Kidney tubule cell (primary cell): ENCODE results near the gene NUFIP2.
"Not testable (repeated sequence)": the region's sequence is repeated elsewhere in the genome, so short reads cannot be mapped to it uniquely, and the experiment has no call there.

ENCODE experiments used
- DNase-seq: peaks from one replicate; pipeline ENCODE4 v3.0.0-alpha.2; 2018; ENCODE audit warnings: low spot score

NUFIP2 gene

DNA sequence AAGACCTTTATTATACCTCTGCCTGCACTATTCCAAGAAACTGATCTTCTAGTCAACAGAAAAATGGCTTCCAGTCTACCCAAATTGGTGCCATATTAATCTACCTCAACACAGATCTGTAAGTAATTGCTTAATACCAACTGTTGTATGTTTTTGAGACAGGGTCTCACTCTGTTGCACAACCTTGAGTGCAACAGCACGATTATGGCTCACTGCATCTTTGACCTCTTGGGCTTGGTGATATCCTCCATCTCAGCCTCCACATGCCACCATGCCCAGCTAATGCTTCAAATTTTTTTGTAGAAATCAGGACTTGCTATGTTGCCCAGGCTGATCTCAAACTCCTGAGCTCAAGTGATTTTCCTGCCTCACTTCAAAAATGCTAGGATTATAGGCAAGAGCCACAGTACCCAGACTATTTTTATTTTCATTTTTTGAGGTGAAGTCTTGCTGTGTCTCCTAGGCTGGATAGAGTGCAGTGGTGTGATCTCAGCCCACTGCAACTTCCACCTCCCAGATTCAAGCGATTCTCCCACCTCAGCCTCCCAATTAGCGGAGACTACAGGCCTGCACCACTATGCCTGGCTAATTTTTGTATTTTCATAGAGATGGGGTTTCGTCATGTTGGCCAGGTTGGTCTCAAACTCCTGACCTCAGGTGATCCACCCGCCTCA, 14.4 kb downstream of the NUFIP2 start:
- no peak for DNase-seq

DNA sequence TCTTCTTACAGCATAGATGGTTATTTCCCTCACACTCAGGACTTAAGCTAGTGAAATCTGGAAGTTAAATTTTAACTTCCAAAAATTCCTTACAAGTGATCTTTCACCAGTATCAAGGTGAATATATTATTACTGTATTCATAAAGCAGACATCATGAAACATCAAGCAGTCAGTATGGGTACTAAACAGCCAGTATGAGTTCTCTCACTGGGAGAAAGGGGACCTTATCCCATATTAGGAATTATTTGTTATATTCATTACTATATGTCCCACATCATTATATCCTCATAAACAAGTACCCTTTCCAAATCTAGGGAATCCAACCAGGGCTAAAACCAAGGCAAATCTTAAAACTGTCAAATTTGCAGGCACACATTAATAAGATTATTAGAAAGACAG, 15.3 kb downstream of the NUFIP2 start:
- no peak for DNase-seq

DNA sequence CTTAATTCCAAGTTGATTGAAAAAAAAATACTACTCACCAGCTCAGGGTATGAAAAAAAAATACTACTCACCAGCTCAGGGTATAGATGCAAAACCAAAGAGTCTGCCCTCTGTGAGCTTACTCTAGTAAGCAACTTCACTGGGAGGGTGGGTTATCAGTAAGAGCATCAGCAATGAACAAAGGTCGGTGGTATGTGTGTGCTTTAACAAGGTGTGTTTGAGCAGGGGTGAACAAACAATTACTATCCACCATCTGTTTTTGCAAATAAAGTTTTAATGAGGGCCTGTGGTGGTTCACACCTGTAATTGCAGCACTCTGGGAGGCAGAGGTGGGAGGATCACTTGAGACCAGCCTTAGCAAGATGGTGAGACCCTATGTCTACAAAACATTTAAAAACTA, 20.0 kb downstream of the NUFIP2 start:
- no peak for DNase-seq

DNA sequence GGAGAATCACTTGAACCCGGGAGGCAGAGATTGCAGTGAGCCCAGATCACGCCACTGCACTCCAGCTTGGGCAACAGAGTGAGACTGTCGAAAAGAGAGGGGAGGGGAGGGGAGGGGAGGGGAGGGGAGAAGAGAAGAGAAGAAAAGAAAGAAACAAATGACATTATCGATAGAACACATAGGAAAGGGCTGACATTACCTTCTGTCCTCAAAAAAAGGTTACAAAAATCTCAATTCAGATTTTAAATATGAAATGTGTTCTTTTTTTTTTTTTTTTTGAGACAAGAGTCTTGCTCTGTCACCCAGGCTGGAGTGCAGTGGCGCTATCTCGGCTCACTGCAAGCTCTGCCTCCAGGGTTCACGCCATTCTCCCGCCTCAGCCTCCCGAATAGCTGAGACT, 22.0 kb downstream of the NUFIP2 start:
- DNase-seq, result not testable (repeated sequence)

DNA sequence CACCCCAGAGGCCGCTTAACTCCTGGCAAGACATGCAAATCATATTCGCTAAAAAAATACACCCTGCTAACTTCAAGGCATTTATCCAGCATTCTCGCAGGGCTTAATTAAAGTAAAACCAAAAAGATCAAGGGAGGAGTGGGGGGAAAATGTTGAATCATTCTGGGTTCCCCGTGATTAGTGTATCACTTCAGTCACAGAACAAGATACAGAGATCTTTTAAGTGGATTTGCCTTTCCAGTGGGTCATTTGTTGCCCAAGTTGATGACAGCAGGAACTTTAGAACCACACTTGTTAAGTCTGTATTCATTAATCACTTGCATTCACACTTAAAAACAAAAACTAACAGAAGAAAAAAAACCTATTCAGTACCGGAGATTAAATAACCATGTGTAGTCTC, 30.0 kb downstream of the NUFIP2 start:
- no peak for DNase-seq

DNA sequence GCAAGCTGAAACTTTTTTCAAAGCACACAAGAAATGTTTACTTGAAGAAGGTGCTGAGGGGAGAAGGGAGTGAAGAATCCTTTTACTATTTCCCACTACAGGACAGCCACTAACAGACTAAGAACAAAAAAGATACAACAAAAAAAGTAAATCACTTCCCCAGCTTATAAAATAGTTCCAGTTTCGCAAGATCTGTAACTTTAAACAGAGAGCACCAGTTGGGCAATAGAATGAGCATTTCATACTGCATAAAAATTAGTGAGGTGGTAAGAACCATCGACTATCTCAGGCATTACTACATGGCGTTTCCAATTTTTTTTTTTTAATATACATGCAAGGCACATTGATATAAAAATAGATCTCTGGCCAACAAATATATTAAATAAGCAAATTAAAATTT, 36.2 kb downstream of the NUFIP2 start:
- DNase-seq, result no peak

DNA sequence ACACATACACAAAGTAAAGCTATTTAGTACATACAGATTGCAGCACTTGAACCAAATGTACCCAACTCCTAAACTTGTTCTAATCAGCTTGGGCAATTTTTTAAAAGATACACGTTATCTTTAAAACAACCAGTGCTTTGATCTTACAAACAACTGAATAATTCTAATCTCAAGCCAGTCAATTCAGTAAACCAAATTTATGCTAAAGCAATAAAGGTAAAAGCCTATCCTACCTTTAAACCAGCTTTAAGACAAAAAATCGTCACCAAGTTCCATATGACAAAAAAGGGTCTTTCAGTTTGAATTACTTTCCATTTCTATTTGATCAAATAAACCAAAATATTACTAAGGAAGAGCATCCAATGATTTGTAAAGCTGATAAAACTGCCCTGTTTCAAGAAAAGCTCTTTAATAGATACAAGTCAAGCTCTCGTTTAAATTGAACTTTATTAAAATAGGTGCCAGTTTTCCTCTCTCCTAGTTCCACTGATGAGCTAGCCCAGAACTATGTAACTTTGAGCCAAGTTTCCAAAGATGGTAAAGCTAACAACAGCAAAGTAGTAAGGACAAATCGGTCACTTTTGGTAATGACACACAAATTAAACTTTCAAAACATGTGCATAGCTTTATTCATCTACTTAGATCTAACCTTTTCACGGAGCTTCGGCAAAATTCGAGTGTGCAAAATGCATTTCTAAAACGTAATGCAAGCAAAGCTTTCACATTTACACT, 37.0 kb downstream of the NUFIP2 start:
- no peak for DNase-seq

DNA sequence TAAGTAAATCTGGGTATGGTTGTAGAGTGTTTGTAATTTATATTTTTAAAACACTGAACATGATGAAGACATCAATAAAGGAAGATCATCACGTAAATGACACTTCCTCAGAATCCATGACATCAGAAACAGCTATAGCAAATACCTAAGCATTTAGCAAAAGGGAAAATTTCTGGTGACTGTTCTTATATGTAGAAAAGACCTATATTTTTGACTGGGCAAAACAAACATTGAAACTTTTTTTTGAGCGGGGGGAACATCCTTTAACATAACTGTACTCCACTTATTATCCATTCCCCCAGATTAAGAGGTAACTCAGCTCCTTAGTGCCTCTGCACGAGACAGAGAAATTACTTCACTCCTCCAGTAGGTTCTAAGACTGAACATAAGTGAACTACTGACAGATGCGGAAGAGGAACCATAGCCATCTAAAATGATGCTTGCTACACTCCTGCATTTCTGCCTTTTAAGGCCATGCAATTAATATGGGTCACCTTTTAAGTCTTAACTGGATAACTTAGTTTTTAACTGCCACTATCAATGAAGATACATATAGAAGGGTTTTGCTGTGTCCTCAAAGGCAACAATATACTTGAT, 37.9 kb downstream of the NUFIP2 start:
- no peak for DNase-seq

DNA sequence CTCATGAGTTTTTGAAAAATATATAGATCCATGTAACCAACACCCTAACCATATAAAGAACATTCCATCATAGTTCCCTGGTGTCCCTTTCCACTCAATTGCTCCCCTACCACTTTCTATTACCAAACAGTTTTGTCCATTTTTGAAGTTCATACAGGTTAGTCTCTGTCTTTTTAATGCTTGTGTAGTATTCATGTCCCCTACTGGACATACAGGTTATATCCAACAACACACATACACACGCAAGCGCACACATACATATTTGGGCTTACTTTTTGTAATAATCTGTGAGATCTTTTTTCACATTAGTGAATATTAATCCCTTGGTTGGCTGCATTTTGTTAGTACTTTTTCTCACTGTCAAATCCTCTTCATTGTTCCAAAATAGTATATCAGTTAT, 40.9 kb downstream of the NUFIP2 start:
- no peak for DNase-seq

DNA sequence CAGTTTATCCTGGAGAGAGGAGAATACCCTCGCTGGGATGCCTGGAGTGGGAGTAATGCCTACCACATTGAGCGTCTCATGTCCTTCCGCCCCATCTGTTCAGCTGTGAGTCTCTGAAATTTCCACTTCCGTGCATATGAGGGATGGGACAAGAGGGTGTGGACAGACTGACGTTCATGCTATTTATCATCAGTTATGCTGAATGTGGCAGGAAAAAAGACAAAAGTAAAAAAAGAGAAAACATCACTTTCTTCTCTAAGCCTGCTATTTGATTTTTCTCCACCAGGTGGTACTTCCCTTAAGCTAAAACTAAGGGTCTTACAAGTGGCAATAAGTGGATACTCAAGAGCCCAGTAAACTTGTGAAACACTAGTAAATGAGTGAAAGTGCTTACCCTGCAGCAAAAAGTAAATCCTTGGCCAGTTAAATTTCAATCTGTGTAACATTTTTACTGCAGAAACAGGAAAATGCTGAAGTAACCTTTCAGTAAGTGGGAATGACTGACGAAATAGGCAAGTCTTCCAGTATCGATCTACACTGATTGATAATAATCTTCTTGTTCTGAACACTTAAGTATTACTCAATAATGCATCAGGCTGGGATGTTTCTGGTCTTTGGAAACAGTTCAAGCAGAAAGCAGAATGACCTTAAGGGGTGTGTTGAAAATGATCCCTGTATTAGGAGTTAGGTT, 41.7 kb downstream of the NUFIP2 start:
- DNase-seq, result peak; percentile 43

DNA sequence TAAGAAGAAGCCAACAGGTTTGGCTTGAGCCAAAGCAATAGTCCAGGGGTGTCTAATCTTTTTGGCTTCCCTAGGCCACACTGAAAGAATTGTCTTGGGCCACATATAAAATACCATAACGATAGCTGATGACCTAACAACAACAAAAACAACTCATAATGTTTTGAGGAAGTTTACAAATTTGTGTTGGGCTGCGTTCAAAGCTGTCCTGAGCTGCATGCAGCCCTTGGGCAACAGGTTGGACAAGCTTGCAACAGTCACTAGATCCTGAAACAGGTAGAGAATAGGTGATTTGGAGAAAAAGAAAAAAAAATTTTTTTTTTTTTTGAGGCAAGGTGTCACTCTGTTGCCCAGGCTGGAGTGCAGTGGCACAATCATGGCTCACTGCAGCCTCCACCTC, 42.8 kb downstream of the NUFIP2 start:
- DNase-seq, result no peak

DNA sequence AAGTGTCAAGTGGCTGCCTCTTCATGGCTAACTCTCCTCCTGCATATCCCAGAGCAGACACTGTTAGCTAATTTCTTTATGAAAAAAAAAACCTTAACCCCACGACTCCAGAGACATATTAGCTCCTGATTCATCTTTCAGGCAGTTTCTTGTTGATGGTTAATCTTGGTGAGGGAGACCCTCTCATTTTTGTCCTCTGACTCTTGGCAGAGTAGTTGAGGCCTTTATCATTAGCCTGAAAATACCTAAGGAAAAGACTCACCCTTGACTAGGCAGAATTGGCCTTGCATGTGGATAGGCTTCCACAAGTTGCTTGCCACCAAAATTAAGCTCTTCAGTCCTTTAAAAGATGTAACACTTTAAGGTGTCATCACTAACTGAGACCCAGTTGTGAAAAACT, 43.3 kb downstream of the NUFIP2 start:
- peak; percentile 92 for DNase-seq

DNA sequence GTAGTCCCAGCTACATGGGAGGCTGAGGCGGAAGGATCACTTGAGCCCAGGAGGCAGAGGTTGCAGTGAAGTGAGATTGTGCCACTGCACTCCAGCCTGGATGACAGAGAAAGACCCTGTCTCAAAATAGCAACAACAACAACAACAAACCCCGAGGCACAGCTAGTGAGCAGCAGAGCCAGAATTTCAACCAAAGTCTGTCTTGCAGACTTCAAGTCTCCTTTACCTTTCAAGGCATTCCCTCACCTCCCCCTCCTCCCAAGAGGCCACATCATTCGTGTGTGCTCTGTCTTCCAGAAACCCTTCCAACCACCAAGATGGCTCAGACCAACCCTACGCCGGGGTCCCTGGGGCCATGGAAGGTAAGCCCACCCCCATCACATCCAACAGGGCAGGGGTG, 45.1 kb downstream of the NUFIP2 start:
- no peak for DNase-seq

DNA sequence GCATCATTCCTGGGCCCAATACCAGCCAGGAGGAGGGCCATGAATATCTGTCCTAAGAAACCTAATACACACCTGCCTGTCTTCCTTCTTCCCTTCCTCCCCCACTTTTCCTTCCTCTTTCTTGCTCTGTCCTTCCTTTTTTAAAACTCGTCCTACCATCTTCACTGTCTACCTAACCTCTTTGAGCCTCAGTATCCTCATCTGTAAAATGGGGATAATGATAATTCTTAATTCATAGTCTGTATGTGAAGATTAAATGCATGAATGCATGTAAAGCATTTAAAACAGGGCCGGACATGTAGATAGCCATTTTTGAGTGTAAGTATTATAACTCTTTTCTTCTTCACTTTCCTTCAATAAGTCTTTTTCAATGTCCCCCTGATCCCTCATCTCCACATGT, 46.7 kb downstream of the NUFIP2 start:
- DNase-seq, result no peak

DNA sequence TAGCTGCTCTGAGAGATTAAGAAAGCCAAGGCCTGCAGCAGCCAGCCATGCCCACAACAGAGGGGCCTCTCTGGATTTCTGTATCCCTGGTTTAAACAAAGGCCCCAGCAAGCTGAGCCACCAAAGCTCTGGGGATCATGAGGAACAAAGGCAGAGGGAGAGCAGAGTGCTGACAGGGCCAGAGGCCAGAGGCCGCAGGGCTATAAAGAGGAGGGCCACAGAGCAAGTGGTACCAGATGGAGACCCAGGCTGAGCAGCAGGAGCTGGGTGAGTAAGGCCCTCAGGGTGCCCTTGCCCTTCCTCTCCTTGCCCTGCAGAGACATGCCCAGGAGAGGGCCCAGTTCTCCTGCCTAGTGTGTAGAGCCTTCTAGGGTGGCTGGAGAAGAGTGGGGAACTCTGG, 47.3 kb downstream of the NUFIP2 start, which contains the start of gene CRYBA1:
Gene CRYBA1 (plus strand): TSS at position 232 of the 400 bp plus-strand sequence. CDS start 5 bp downstream, at position 237.
- no peak for DNase-seq

DNA sequence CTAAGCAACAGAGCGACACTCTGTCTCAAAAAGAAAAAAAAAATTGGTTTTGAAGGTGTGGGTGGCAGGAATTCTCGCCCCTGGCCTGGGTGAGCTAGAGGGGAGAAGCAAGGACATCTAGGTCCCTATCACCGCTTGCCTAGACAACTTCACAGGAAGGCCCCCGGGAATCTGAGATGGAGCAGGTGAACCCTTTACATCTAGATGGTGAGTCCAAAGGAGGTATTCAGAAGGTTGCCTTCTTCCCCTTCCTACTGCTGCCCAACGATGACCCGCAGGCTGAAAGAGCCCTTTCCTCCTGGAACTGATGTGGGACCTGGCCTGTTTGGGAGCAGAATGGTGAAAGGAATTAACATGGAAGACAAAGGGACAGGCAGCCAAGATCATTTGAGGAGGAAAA, 48.5 kb downstream of the NUFIP2 start:
- DNase-seq, result no peak

DNA sequence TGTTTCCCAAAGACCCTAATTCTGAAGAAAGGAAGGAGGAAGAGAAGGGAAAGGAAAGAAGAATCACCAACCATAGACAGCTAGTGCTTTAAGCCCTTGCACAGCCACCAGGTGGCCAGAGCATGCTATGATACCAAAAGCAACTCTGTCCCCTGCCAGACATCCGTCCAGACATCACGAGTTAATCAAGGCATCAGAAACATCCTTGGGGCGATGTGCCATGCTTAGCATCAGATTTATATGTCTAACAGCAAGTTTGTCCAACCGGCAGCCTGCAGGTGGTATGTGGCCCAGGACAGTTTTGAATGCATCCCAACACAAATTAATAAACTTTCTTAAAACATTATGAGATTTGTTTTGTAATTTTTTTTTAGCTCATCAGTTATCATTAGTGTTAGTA, 50.2 kb downstream of the NUFIP2 start:
- DNase-seq, result peak; percentile 41

DNA sequence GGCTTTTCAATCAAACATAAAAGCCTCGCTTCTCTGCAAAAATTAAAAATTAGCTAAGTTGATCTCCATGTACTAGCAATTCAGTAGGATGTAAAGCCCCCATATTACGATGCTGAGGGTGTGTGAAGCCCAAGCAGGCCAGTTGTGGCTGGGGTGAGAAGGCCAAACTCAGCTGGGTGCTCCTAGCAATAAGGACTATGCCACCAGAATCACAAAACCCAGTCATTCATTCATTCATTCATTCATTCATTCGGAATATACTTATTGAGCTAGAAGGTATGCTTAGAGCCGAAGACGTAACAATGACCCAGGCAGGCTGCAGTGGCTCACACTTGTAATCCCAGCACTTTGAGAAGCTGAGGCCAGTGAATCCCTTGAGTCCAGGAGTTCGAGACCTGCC, 51.2 kb downstream of the NUFIP2 start:
- DNase-seq, result no peak

DNA sequence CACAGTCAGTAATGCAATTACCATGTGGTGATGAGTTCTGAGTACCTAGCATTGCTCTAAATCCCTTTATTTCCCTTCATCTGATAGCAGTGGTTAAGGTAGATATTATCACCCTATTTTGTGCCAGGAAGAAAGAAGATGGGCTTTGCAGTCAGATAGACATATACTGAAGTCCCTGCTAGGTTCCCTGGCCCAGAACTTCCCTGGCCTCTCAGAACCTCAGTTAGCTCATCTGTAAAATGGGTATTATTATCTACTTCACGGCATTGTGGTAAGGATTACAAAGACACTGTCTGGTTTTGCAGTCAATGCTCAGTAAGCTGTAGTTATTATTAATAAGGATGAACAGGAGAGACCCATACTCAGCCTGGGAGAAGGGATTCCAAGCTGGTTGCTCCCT, 51.9 kb downstream of the NUFIP2 start:
- DNase-seq, result no peak

DNA sequence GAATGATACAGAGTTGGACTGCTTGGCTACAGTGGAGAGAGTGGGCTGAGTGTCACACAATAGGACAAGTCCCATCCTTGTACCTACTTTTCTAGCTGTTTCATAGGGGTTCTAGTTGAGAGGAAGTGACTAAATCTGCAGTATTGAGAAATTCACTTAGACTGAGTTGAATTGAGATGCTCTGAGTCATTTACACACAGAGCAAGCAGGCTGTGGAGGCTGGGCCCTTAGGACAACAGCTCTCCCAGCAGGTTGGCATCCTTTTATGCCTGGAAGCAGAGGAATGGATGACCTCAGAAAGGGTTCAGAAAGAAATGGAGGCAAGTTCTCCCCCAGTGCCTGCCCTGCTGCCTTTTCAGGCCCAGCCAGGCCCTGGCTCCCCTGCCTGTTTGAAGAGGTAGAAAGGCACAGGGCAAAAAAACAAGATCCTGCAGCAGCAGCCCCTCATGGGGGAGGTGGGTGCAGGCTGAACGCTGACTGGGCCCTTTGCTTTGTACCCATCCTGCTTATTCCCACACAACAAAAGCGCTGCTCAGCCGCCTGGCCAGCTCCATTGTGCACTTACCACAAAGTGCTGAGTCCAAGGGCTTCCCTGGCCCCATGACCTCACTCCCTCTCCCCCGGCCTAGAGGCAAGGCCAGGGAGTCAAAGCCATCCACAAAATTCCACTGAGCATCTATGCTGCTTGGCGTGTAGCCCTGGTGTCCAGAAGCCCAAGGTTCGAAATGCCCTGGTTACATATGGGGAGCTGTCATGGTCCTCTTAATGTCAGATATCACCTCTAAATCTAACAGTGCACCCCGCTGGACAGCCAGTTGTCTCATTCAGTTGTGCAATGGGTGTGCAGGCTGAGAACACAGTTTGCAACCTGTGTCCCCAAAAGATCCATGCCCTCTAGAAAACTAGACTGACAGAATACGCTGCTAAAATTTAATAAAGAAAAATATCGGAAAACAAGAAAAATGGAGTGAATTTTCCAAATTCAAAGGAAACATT, 52.7 kb downstream of the NUFIP2 start:
- peak; percentile 97 for DNase-seq

DNA sequence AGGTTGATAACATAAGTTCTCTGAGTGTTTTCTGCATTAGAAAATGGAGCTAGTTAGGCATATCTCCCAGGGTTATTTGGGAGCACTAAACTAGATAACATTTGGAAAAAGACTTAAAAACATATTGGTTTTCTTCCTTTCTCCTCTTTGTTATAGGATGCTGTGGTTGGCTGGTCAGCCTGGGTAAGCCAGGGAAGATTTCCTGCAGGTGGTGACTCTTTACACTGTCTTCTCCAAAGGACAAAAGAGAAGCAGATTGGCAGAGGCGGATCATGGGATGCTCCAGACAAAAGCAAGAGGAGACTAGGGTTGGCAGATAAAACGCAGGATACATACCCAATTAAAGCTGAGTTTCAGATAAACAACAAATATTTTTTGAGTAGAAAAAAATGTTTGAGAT, 53.5 kb downstream of the NUFIP2 start:
- DNase-seq, result peak; percentile 55
